Stimulated activated CD4-positive, alpha-beta T cell treated with anti-CD3 and anti-CD28 coated beads, Interleukin-4, amount 100 ng/mL, for 1 hour (primary cell): ENCODE data around the gene NEAT1.
"Not testable (repeated sequence)": the region's sequence is repeated elsewhere in the genome, so short reads cannot be mapped to it uniquely, and the experiment has no call there.

Source experiments
- DNase-seq: peaks from one replicate; pipeline ENCODE4 v3.0.0-alpha.2; 2020

Gene NEAT1

GRCh38 chr11:65436412-65437032 is 13.9 kb downstream of the NEAT1 start:
- DNase-seq = no peak

GRCh38 chr11:65437436-65438227 is 15.0 kb downstream of the NEAT1 start:
- no peak for DNase-seq

GRCh38 chr11:65438257-65439151 is 15.9 kb downstream of the NEAT1 start:
- no peak for DNase-seq

- no peak for DNase-seq
These were observed 17.0 kb downstream of the NEAT1 start for GRCh38 chr11:65439331-65440181.

- no peak for DNase-seq
These were observed 18.4 kb downstream of the NEAT1 start for GRCh38 chr11:65440831-65441499.

GRCh38 chr11:65442842-65443331 is 20.3 kb downstream of the NEAT1 start:
- no peak for DNase-seq

GRCh38 chr11:65444314-65445051 is 21.9 kb downstream of the NEAT1 start:
- no peak for DNase-seq

- DNase-seq = no peak
These were observed 22.6 kb downstream of the NEAT1 start for GRCh38 chr11:65445101-65445603.

- no peak for DNase-seq
These were observed 23.2 kb downstream of the NEAT1 start for GRCh38 chr11:65445604-65446445.

- DNase-seq = no peak
These were observed 24.1 kb downstream of the NEAT1 start for GRCh38 chr11:65446446-65447277.

GRCh38 chr11:65448074-65448417 is 25.4 kb downstream of the NEAT1 start:
- DNase-seq = no peak

GRCh38 chr11:65448418-65449105 is 26.0 kb downstream of the NEAT1 start:
- no peak for DNase-seq

- not testable (repeated sequence) for DNase-seq
These were observed 28.7 kb downstream of the NEAT1 start for GRCh38 chr11:65451301-65451700.

GRCh38 chr11:65452259-65452658 is 29.7 kb downstream of the NEAT1 start:
- DNase-seq = not testable (repeated sequence)

- DNase-seq = no peak
These were observed 30.4 kb downstream of the NEAT1 start for GRCh38 chr11:65452806-65453490.

GRCh38 chr11:65454311-65454695 is 31.7 kb downstream of the NEAT1 start:
- DNase-seq = no peak

- peak; percentile 81 for DNase-seq
These were observed 32.3 kb downstream of the NEAT1 start for GRCh38 chr11:65454696-65455456.
